Astrocyte (in vitro differentiated cells and primary cell): ENCODE measurements around the gene ZNF331.
"Not testable (repeated sequence)": the region's sequence is repeated elsewhere in the genome, so short reads cannot be mapped to it uniquely, and the experiment has no call there.

Experiments used
- EZH2 ChIP-seq: IDR thresholded peaks from 2 replicates; pipeline ENCODE4 v1.6.1; 2012; ENCODE audit warnings: mild to moderate bottlenecking, low read length, inconsistent platforms; ENCODE audit not compliant: insufficient read depth
- TF ChIP-seq, protein P1 (sequence below): IDR thresholded peaks from 2 replicates; pipeline ENCODE4 v1.5.1; 2011; ENCODE audit warnings: low read depth, mild to moderate bottlenecking, inconsistent platforms, low read length, moderate library complexity; ENCODE audit not compliant: insufficient read depth

DNA sequence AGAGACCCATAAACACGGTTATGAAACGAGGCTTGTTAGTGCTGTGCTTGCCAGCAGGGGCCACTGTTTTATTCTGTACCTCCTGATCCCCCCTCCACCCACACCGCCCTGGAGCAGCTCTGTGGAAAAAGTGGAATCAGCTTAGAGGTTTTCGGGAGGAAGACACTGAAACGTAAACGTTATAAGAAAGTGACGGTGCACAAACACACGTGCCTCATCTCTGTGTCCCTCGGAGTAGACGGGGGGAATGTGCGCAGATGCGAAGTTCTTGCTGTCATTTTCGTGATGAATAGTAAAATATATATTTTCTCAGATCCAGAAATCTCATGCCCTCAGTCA is 33.6 kb upstream of the ZNF331 start:
- not testable (repeated sequence) for TF ChIP-seq EZH2
- TF ChIP-seq, protein P1, sequence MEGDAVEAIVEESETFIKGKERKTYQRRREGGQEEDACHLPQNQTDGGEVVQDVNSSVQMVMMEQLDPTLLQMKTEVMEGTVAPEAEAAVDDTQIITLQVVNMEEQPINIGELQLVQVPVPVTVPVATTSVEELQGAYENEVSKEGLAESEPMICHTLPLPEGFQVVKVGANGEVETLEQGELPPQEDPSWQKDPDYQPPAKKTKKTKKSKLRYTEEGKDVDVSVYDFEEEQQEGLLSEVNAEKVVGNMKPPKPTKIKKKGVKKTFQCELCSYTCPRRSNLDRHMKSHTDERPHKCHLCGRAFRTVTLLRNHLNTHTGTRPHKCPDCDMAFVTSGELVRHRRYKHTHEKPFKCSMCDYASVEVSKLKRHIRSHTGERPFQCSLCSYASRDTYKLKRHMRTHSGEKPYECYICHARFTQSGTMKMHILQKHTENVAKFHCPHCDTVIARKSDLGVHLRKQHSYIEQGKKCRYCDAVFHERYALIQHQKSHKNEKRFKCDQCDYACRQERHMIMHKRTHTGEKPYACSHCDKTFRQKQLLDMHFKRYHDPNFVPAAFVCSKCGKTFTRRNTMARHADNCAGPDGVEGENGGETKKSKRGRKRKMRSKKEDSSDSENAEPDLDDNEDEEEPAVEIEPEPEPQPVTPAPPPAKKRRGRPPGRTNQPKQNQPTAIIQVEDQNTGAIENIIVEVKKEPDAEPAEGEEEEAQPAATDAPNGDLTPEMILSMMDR = not testable (repeated sequence)
